ENCODE data around the gene LMO4. TPM values are rescaled to one million over a fixed set of nuclear protein-coding genes. Genes with fewer than 3 reads are reported as not detected.

Gene LMO4
- total and polyA plus RNA-seq, 10 of the 15 experiments (the other 5 are each of a cell fraction or from before 2014, with no cell fraction given): 3.8 to 76.6 (median 20.7) TPM

DNA sequence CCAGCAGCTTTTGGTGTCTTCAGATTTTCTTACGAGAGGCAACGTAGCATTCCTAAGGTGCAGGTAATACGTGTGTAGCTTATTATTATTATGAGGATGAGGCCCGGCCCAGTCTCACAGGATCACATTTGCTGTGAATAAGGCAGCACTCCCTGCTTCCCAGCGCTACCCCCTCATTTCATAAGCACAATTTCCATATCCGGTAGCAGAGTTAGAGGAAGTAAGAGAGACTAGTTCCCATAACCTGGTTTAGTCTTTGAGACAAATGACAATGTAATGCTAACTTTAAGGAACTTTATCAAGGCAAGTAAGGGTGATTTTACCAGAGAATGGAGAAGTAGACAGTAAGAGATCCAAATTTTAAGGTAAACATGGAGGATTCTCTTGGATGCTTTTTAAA lies 14.6 kb upstream of the LMO4 start:
- ATAC-seq (no peak), FAIRE-seq (no peak), DNase-seq (ENCODE audit: low read depth, low spot score) (no peak)
- no peaks in the 10 kb centered on the region for H3K9me3 ChIP-seq (replicated peaks; ENCODE audit: control insufficient read depth, insufficient read depth, low read length)
- ChIA-PET SMC1A (ENCODE audit: uncharacterized antibody, unreplicated experiment) (interaction anchor here (1.1 kb wide), 1 partner anchor 183 kb away, joined by 3 read pairs; no protein-coding TSS in a partner anchor), RAD21 (ENCODE audit: unreplicated experiment) (no interaction called here), CTCF (no interaction called here), POLR2A (no interaction called here)
- 36% methylated on average over 6 of the region's 6 CpGs for WGBS (ENCODE audit: insufficient coverage, insufficient replicate concordance, low lambda C conversion rate, missing lambda C conversion rate)
- no peaks in the 10 kb centered on the region for H3K36me3 ChIP-seq (ENCODE audit: control insufficient read depth in 2 of 2, insufficient read depth in 2 of 2, low read length in 1 of 2)
- H3K4me2 ChIP-seq (ENCODE audit: control insufficient read depth, insufficient read depth): no peak overlapping the region
- TF ChIP-seq ATF3 (IDR thresholded peaks at IDR 0.05; ENCODE audit: borderline replicate concordance, extremely low read depth, low read depth, low read length) (no peak), MEF2B (IDR thresholded peaks at IDR 0.05; ENCODE audit: partially characterized antibody, poor library complexity, severe bottlenecking) (no peak), EED (IDR thresholded peaks at IDR 0.05; ENCODE audit: low read depth) (no peak), NFIC (IDR thresholded peaks at IDR 0.05; ENCODE audit: low read depth, low read length) (no peak), RFX5 (IDR thresholded peaks at IDR 0.05; ENCODE audit: low read depth, low read length) (no peak), NBN (IDR thresholded peaks at IDR 0.05) (no peak), BACH1 (IDR thresholded peaks at IDR 0.05; ENCODE audit: borderline replicate concordance) (no peak), ZNF384 (IDR thresholded peaks at IDR 0.05; ENCODE audit: borderline replicate concordance, low read depth, low read length) (no peak), CHD2 (IDR thresholded peaks at IDR 0.05; ENCODE audit: borderline replicate concordance, low read depth, low read length) (no peak)
- TF ChIP-seq, protein P1, sequence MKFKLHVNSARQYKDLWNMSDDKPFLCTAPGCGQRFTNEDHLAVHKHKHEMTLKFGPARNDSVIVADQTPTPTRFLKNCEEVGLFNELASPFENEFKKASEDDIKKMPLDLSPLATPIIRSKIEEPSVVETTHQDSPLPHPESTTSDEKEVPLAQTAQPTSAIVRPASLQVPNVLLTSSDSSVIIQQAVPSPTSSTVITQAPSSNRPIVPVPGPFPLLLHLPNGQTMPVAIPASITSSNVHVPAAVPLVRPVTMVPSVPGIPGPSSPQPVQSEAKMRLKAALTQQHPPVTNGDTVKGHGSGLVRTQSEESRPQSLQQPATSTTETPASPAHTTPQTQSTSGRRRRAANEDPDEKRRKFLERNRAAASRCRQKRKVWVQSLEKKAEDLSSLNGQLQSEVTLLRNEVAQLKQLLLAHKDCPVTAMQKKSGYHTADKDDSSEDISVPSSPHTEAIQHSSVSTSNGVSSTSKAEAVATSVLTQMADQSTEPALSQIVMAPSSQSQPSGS (IDR thresholded peaks at IDR 0.05; ENCODE audit: low read length): no peak
- TF ChIP-seq, protein P2, sequence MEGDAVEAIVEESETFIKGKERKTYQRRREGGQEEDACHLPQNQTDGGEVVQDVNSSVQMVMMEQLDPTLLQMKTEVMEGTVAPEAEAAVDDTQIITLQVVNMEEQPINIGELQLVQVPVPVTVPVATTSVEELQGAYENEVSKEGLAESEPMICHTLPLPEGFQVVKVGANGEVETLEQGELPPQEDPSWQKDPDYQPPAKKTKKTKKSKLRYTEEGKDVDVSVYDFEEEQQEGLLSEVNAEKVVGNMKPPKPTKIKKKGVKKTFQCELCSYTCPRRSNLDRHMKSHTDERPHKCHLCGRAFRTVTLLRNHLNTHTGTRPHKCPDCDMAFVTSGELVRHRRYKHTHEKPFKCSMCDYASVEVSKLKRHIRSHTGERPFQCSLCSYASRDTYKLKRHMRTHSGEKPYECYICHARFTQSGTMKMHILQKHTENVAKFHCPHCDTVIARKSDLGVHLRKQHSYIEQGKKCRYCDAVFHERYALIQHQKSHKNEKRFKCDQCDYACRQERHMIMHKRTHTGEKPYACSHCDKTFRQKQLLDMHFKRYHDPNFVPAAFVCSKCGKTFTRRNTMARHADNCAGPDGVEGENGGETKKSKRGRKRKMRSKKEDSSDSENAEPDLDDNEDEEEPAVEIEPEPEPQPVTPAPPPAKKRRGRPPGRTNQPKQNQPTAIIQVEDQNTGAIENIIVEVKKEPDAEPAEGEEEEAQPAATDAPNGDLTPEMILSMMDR (IDR thresholded peaks at IDR 0.05 in 2 of 3, conservative IDR thresholded peaks at IDR 0.05 in 1 of 3; ENCODE audit: control insufficient read depth in 2 of 3, extremely low read depth in 1 of 3, insufficient read depth in 1 of 3, low read depth in 3 of 3, low read length in 3 of 3): no peak
- TF ChIP-seq, protein P3, sequence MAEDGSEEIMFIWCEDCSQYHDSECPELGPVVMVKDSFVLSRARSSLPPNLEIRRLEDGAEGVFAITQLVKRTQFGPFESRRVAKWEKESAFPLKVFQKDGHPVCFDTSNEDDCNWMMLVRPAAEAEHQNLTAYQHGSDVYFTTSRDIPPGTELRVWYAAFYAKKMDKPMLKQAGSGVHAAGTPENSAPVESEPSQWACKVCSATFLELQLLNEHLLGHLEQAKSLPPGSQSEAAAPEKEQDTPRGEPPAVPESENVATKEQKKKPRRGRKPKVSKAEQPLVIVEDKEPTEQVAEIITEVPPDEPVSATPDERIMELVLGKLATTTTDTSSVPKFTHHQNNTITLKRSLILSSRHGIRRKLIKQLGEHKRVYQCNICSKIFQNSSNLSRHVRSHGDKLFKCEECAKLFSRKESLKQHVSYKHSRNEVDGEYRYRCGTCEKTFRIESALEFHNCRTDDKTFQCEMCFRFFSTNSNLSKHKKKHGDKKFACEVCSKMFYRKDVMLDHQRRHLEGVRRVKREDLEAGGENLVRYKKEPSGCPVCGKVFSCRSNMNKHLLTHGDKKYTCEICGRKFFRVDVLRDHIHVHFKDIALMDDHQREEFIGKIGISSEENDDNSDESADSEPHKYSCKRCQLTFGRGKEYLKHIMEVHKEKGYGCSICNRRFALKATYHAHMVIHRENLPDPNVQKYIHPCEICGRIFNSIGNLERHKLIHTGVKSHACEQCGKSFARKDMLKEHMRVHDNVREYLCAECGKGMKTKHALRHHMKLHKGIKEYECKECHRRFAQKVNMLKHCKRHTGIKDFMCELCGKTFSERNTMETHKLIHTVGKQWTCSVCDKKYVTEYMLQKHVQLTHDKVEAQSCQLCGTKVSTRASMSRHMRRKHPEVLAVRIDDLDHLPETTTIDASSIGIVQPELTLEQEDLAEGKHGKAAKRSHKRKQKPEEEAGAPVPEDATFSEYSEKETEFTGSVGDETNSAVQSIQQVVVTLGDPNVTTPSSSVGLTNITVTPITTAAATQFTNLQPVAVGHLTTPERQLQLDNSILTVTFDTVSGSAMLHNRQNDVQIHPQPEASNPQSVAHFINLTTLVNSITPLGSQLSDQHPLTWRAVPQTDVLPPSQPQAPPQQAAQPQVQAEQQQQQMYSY (CRISPR knock-in tag; IDR thresholded peaks at IDR 0.05): no peak
- H3K27me3 ChIP-seq (replicated peaks in 1 of 2; ENCODE audit: control insufficient read depth in 2 of 2, insufficient read depth in 2 of 2, low read length in 1 of 2): no peaks in the 10 kb centered on the region; a peak in 2 of 4 replicates
- intact Hi-C loops (cut with micrococcal nuclease; ENCODE audit: unreplicated experiment): no loop called here
- BruUV-seq (replicated peaks): no TSS peak
- no peak overlapping the region for H2AFZ ChIP-seq (ENCODE audit: control insufficient read depth, low read depth, low read length)
- H4K20me1 ChIP-seq (ENCODE audit: control insufficient read depth, insufficient read depth): no peaks in the 10 kb centered on the region
- no peak overlapping the region for H3K4me3 ChIP-seq
- H3K9ac ChIP-seq (ENCODE audit: control insufficient read depth, insufficient read depth, low read length): no peak overlapping the region
- H3K4me1 ChIP-seq (ENCODE audit: control insufficient read depth, insufficient read depth, low read length): no peaks in the 10 kb centered on the region; the same call in 1 of the 2 replicates
- H3K79me2 ChIP-seq (ENCODE audit: control insufficient read depth, insufficient read depth, low read length): no peaks in the 10 kb centered on the region
- no peak overlapping the region for H3K27ac ChIP-seq (ENCODE audit: control insufficient read depth, insufficient read depth)
- in situ Hi-C loops (cut with MboI): no loop called here
